ENCODE measurements around the gene GJA8.
A peak's percentile ranks its signal among the peaks of the same experiment; 100 is the strongest.
"Not testable (repeated sequence)": the region's sequence is repeated elsewhere in the genome, so short reads cannot be mapped to it uniquely, and the experiment has no call there.

GJA8 gene

GRCh38 chr1:147927689-147928088, 25.1 kb downstream of the GJA8 start:
- DNase-seq (ENCODE audit: low read depth in 3 of 3): not testable (repeated sequence)

- DNase-seq (ENCODE audit: low read depth in 3 of 3): peak; percentile 80 to 93 (median 86)
Observed at GRCh38 chr1:147928236-147929132, 25.9 kb downstream of the GJA8 start, which contains the start of gene GPR89B. Gene GPR89B, plus strand, starts transcription at chr1:147928420. Its CDS starts 117 bp downstream, at chr1:147928537.

- not testable (repeated sequence) for DNase-seq (ENCODE audit: low read depth in 3 of 3)
Observed at GRCh38 chr1:147931137-147931536, 28.5 kb downstream of the GJA8 start.

GRCh38 chr1:147935296-147935695, 32.7 kb downstream of the GJA8 start:
- not testable (repeated sequence) for DNase-seq (ENCODE audit: low read depth in 3 of 3)

GRCh38 chr1:147940456-147940855, 37.9 kb downstream of the GJA8 start:
- DNase-seq (ENCODE audit: low read depth in 3 of 3): not testable (repeated sequence)

- not testable (repeated sequence) for DNase-seq (ENCODE audit: low read depth in 3 of 3)
Observed at GRCh38 chr1:147942563-147942962, 40.0 kb downstream of the GJA8 start.

- not testable (repeated sequence) for DNase-seq (ENCODE audit: low read depth in 3 of 3)
Observed at GRCh38 chr1:147949517-147949916, 46.9 kb downstream of the GJA8 start.
